ENCODE data around the gene CTBS. TPM values are rescaled to one million over a fixed set of nuclear protein-coding genes. Genes with fewer than 3 reads are reported as not detected.
"Not testable (repeated sequence)": the region's sequence is repeated elsewhere in the genome, so short reads cannot be mapped to it uniquely, and the experiment has no call there.

The CTBS gene
- total RNA-seq, 1 donor from 2014 or later = 7.4 TPM

- Histone ChIP-seq H3K36me3 (ENCODE audit: control insufficient read depth, insufficient read depth, low read length) (no peaks in the 10 kb centered on the region), H3K27me3 (ENCODE audit: control insufficient read depth, insufficient read depth, low read length) (no peaks in the 10 kb centered on the region), H3K4me3 (ENCODE audit: low read depth, low read length) (no peak overlapping the region)
- TF ChIP-seq CTCF (IDR thresholded peaks at IDR 0.05; ENCODE audit: insufficient read depth, low read length, severe bottlenecking) = no peak
- FAIRE-seq (no peak), DNase-seq (ENCODE audit: low read depth) (no peak)
Observed at GRCh38 chr1:84598418-84598817, 24.2 kb upstream of the CTBS start.

- DNase-seq (ENCODE audit: low read depth) = no peak
- TF ChIP-seq CTCF (IDR thresholded peaks at IDR 0.05; ENCODE audit: insufficient read depth, low read length, severe bottlenecking) = no peak
- FAIRE-seq = no peak
- H3K36me3 ChIP-seq (ENCODE audit: control insufficient read depth, insufficient read depth, low read length) = no peaks in the 10 kb centered on the region
- H3K4me3 ChIP-seq (ENCODE audit: low read depth, low read length) = no peak overlapping the region
- H3K27me3 ChIP-seq (ENCODE audit: control insufficient read depth, insufficient read depth, low read length) = no peaks in the 10 kb centered on the region
Observed at GRCh38 chr1:84597011-84597410, 22.8 kb upstream of the CTBS start.

- H3K4me3 ChIP-seq (ENCODE audit: low read depth, low read length); H3K36me3 ChIP-seq (ENCODE audit: control insufficient read depth, insufficient read depth, low read length); H3K27me3 ChIP-seq (ENCODE audit: control insufficient read depth, insufficient read depth, low read length); FAIRE-seq; DNase-seq (ENCODE audit: low read depth): not testable (repeated sequence)
Observed at GRCh38 chr1:84594959-84595358, 20.7 kb upstream of the CTBS start.

- no peak for FAIRE-seq
- DNase-seq (ENCODE audit: low read depth) = no peak
- no peak for TF ChIP-seq CTCF (IDR thresholded peaks at IDR 0.05; ENCODE audit: insufficient read depth, low read length, severe bottlenecking)
- Histone ChIP-seq H3K27me3 (ENCODE audit: control insufficient read depth, insufficient read depth, low read length) (no peaks in the 10 kb centered on the region), H3K4me3 (ENCODE audit: low read depth, low read length) (no peak overlapping the region), H3K36me3 (ENCODE audit: control insufficient read depth, insufficient read depth, low read length) (no peaks in the 10 kb centered on the region)
Observed at GRCh38 chr1:84587099-84587498, 12.9 kb upstream of the CTBS start.

GRCh38 chr1:84585803-84586202 lies 11.6 kb upstream of the CTBS start:
- DNase-seq (ENCODE audit: low read depth) (peak; percentile 52), FAIRE-seq (no peak)
- no peak for TF ChIP-seq CTCF (IDR thresholded peaks at IDR 0.05; ENCODE audit: insufficient read depth, low read length, severe bottlenecking)
- Histone ChIP-seq H3K4me3 (ENCODE audit: low read depth, low read length) (no peak overlapping the region), H3K27me3 (ENCODE audit: control insufficient read depth, insufficient read depth, low read length) (no peaks in the 10 kb centered on the region), H3K36me3 (ENCODE audit: control insufficient read depth, insufficient read depth, low read length) (no peaks in the 10 kb centered on the region)

- TF ChIP-seq CTCF (IDR thresholded peaks at IDR 0.05; ENCODE audit: insufficient read depth, low read length, severe bottlenecking) = no peak
- H3K36me3 ChIP-seq (ENCODE audit: control insufficient read depth, insufficient read depth, low read length) = no peaks in the 10 kb centered on the region
- DNase-seq (ENCODE audit: low read depth) = no peak
- no peak overlapping the region for H3K4me3 ChIP-seq (ENCODE audit: low read depth, low read length)
- FAIRE-seq = no peak
- no peaks in the 10 kb centered on the region for H3K27me3 ChIP-seq (ENCODE audit: control insufficient read depth, insufficient read depth, low read length)
Observed at GRCh38 chr1:84584126-84584525, 9.9 kb upstream of the CTBS start.
